Keratinocyte (primary cell): Measurements from ENCODE around the gene CHI3L1. TPM values are rescaled to one million over a fixed set of nuclear protein-coding genes. Genes with fewer than 3 reads are reported as not detected.

Source experiments
- DNase-seq: peaks from one replicate; pipeline ENCODE4 v3.0.0-alpha.2; 2011; ENCODE audit warnings: low read depth, missing footprints, low spot score
- FAIRE-seq: peaks from 2 replicates; lab custom pipeline; 2011; peaks lifted over from hg19 to GRCh38; lab: Jason Lieb, UNC
- H2AFZ ChIP-seq: 2 replicates; pipeline ENCODE4 v1.6.0; 2012; ENCODE audit warnings: low read length, control low read depth, inconsistent platforms; ENCODE audit not compliant: control insufficient read depth
- H3K27ac ChIP-seq: 2 replicates; pipeline ENCODE4 v1.5.1; 2011; ENCODE audit warnings: low read length; ENCODE audit not compliant: control insufficient read depth, insufficient read depth
- H3K27me3 ChIP-seq: 3 replicates; pipeline ENCODE4 v1.6.0; 2011; ENCODE audit warnings: low read length; ENCODE audit not compliant: control insufficient read depth, insufficient read depth; ENCODE audit errors: extremely low read depth
- H3K36me3 ChIP-seq, 2 experiments: 2 replicates in 1 of 2; 3 replicates in 1 of 2; pipeline ENCODE4 v1.5.1; 2011; ENCODE audit warnings: low read length in 2 of 2, mild to moderate bottlenecking in 1 of 2; ENCODE audit not compliant: control insufficient read depth in 2 of 2, insufficient read depth in 2 of 2; ENCODE audit errors: extremely low read depth in 1 of 2
- H3K4me1 ChIP-seq: 3 replicates; pipeline ENCODE4 v1.5.1; 2011; ENCODE audit warnings: low read length; ENCODE audit not compliant: control insufficient read depth, insufficient read depth; ENCODE audit errors: extremely low read depth
- H3K4me2 ChIP-seq: 3 replicates; pipeline ENCODE4 v1.6.0; 2011; ENCODE audit warnings: low read depth, low read length; ENCODE audit not compliant: control insufficient read depth, insufficient read depth; ENCODE audit errors: extremely low read depth
- H3K4me3 ChIP-seq, 3 experiments: fragments of 200-600 bp in 1 of 3; sonication (generic) in 1 of 3; 2 replicates in 2 of 3; 3 replicates in 1 of 3; pipeline ENCODE4 v1.5.1; 2011 to 2016; ENCODE audit warnings: low read length in 3 of 3, mild to moderate bottlenecking in 3 of 3, control low read depth in 2 of 3, inconsistent platforms in 1 of 3, low read depth in 1 of 3, mixed read lengths in 1 of 3, mixed run types in 1 of 3, moderate library complexity in 1 of 3; ENCODE audit not compliant: control insufficient read depth in 2 of 3, insufficient read depth in 2 of 3; ENCODE audit errors: extremely low read depth in 1 of 3
- H3K79me2 ChIP-seq: 2 replicates; pipeline ENCODE4 v1.6.0; 2012; ENCODE audit warnings: low read length; ENCODE audit not compliant: control insufficient read depth, insufficient read depth
- H3K9ac ChIP-seq: 3 replicates; pipeline ENCODE4 v1.6.0; 2011; ENCODE audit warnings: low read length; ENCODE audit not compliant: control insufficient read depth, insufficient read depth; ENCODE audit errors: extremely low read depth
- H3K9me1 ChIP-seq: 3 replicates; pipeline ENCODE4 v1.6.0; 2011; ENCODE audit warnings: low read length; ENCODE audit not compliant: control insufficient read depth, insufficient read depth; ENCODE audit errors: extremely low read depth
- H3K9me3 ChIP-seq: 2 replicates; pipeline ENCODE4 v1.5.1; 2012; ENCODE audit warnings: low read depth, low read length; ENCODE audit not compliant: control insufficient read depth
- H4K20me1 ChIP-seq: 3 replicates; pipeline ENCODE4 v1.6.0; 2011; ENCODE audit warnings: low read length; ENCODE audit not compliant: control insufficient read depth, insufficient read depth; ENCODE audit errors: extremely low read depth
- EZH2 ChIP-seq: IDR thresholded peaks from one replicate; pipeline ENCODE4 v1.6.1; 2012; ENCODE audit warnings: inconsistent platforms, mild to moderate bottlenecking, low read length, moderate library complexity
- dilution Hi-C: fragments of 300-500 bp; cut with MboI; formaldehyde crosslinking; loops from one replicate; pipeline ENCODE4 v1.7.0; 2020; ENCODE audit warnings: low sequenced_read_pairs; ENCODE audit not compliant: extremely low pct_ligation_motif_present
- polyA plus RNA-seq, 5 experiments: library from polyadenylated mRNA; depleted of rRNA in 3 of 5; stranded (reverse) in 3 of 5; stranded (forward) in 1 of 5; unstranded in 1 of 5; fragments of >200 nt; gene quantifications; 1 replicate in 1 of 5; 2 replicates in 3 of 5; 3 replicates in 1 of 5; pipeline versions ENCODE4 v1.2.1 to v1.2.3, GENCODE V29; 2011 to 2012; ENCODE audit warnings: missing spikeins in 2 of 5, low read depth in 1 of 5, low replicate concordance in 1 of 5
- TF ChIP-seq, protein P1 (sequence below), 3 experiments: IDR thresholded peaks in 1 of 3; conservative IDR thresholded peaks in 1 of 3; optimal IDR thresholded peaks in 1 of 3; 2 replicates in 2 of 3; 3 replicates in 1 of 3; pipeline versions ENCODE3 to v1.5.1; 2011; ENCODE audit warnings: low read length in 3 of 3, mild to moderate bottlenecking in 3 of 3, moderate library complexity in 2 of 3, control low read depth in 1 of 3, inconsistent platforms in 1 of 3; ENCODE audit not compliant: insufficient read depth in 2 of 3; ENCODE audit errors: extremely low read depth in 1 of 3

CHI3L1 gene
- polyA plus RNA-seq, 1 donor (not counting 4 experiments of a cell fraction or from before 2014, with no cell fraction given), result 0.20 TPM

DNA sequence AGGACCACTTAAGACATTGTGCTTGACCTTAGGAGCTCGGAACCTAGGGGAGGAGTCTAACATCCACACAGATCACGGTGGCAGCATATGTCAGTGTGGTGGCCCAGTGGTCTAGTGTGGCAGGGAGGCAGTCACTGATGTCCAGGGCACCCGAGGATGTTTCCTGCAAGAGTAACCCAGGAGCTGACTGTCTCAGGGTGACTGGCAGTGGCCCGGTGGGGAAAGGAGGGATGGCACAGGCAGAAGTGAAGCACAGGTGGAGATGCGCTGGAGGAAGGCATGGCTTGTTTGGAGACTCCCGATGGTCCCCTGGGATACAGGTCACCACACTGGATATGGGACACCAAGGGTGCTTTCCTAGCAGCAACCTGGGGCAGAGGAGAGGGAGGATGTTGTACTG lies 26.6 kb upstream of the CHI3L1 start:
- H3K27ac ChIP-seq, result no peak overlapping the region
- dilution Hi-C loops, result no loop called here
- H3K79me2 ChIP-seq, result no peaks in the 10 kb centered on the region
- DNase-seq (no peak), FAIRE-seq (no peak)
- H3K4me2 ChIP-seq, result no peak overlapping the region
- no peaks in the 10 kb centered on the region for H4K20me1 ChIP-seq
- no peak overlapping the region for H3K9ac ChIP-seq
- no peaks in the 10 kb centered on the region for H3K9me1 ChIP-seq
- no peaks in the 10 kb centered on the region for H3K4me1 ChIP-seq
- H3K27me3 ChIP-seq, result no peaks in the 10 kb centered on the region
- no peak overlapping the region for H3K4me3 ChIP-seq
- no peak for TF ChIP-seq EZH2
- TF ChIP-seq, protein P1, sequence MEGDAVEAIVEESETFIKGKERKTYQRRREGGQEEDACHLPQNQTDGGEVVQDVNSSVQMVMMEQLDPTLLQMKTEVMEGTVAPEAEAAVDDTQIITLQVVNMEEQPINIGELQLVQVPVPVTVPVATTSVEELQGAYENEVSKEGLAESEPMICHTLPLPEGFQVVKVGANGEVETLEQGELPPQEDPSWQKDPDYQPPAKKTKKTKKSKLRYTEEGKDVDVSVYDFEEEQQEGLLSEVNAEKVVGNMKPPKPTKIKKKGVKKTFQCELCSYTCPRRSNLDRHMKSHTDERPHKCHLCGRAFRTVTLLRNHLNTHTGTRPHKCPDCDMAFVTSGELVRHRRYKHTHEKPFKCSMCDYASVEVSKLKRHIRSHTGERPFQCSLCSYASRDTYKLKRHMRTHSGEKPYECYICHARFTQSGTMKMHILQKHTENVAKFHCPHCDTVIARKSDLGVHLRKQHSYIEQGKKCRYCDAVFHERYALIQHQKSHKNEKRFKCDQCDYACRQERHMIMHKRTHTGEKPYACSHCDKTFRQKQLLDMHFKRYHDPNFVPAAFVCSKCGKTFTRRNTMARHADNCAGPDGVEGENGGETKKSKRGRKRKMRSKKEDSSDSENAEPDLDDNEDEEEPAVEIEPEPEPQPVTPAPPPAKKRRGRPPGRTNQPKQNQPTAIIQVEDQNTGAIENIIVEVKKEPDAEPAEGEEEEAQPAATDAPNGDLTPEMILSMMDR (optimal IDR thresholded peaks at IDR 0.05 in 1 of 3, IDR thresholded peaks at IDR 0.05 in 1 of 3, conservative IDR thresholded peaks at IDR 0.05 in 1 of 3; ENCODE audit: extremely low read depth in 1 of 3, insufficient read depth in 2 of 3, low read length in 3 of 3), result no peak
- no peaks in the 10 kb centered on the region for H3K36me3 ChIP-seq
- no peaks in the 10 kb centered on the region for H3K9me3 ChIP-seq
- no peak overlapping the region for H2AFZ ChIP-seq

DNA sequence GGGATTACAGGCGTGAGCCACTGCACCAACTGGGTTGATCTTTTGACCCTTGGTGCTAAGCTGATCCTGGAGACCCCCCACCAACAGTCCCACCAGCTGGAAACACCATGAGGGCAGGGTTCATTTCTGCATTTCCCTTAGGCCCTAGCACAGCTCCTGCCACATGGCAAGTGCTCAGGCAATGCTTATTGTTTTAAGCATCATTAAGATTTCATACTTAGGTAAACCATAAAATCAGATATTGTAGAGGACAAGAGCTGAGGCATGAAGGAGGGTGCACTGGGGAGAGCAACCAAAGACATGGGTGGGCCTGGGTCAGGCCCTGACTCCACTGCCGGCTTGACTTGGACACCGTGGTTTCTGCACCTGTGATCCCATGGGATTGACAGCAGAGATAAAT lies 25.3 kb upstream of the CHI3L1 start:
- H4K20me1 ChIP-seq, result no peaks in the 10 kb centered on the region
- TF ChIP-seq, protein P1 (optimal IDR thresholded peaks at IDR 0.05 in 1 of 3, IDR thresholded peaks at IDR 0.05 in 1 of 3, conservative IDR thresholded peaks at IDR 0.05 in 1 of 3; ENCODE audit: extremely low read depth in 1 of 3, insufficient read depth in 2 of 3, low read length in 3 of 3), result no peak
- no peak for TF ChIP-seq EZH2
- no peak overlapping the region for H3K4me2 ChIP-seq
- H3K4me3 ChIP-seq, result no peak overlapping the region
- no peaks in the 10 kb centered on the region for H3K36me3 ChIP-seq
- no peaks in the 10 kb centered on the region for H3K27me3 ChIP-seq
- no peaks in the 10 kb centered on the region for H3K4me1 ChIP-seq
- dilution Hi-C loops, result no loop called here
- H3K27ac ChIP-seq, result no peak overlapping the region
- no peaks in the 10 kb centered on the region for H3K9me3 ChIP-seq
- no peaks in the 10 kb centered on the region for H3K79me2 ChIP-seq
- H3K9ac ChIP-seq, result no peak overlapping the region
- no peak overlapping the region for H2AFZ ChIP-seq
- DNase-seq (no peak), FAIRE-seq (no peak)
- H3K9me1 ChIP-seq, result no peaks in the 10 kb centered on the region
